ENCODE results near the gene PAX5.

GRCh38 chr9:36893184-36893583, 140.9 kb downstream of the PAX5 start:
- no peak for TF ChIP-seq EZH2 (conservative IDR thresholded peaks at IDR 0.05; ENCODE audit: low read depth, low read length)
- TF ChIP-seq ZNF766 (CRISPR knock-in tag; IDR thresholded peaks at IDR 0.05; ENCODE audit: borderline replicate concordance) = no peak
- no peak for TF ChIP-seq RBAK (CRISPR knock-in tag; IDR thresholded peaks at IDR 0.05)
- TF ChIP-seq IKZF5 (CRISPR knock-in tag; IDR thresholded peaks at IDR 0.05) = no peak
- no peak for TF ChIP-seq ZBTB44 (CRISPR knock-in tag; IDR thresholded peaks at IDR 0.05)

Measured in HepG2 (cell line).